Activated CD4-positive, alpha-beta T cell treated with anti-CD3 and anti-CD28 coated beads, Interleukin-2, amount 50 U/mL, for 4 hours (primary cell): ENCODE results near the gene GPBP1L1.
A peak's percentile ranks its signal among the peaks of the same experiment; 100 is the strongest.

Experiments used
- DNase-seq, 2 experiments: peaks; one replicate each; pipeline ENCODE4 v3.0.0-alpha.2; 2020

The GPBP1L1 gene

DNA sequence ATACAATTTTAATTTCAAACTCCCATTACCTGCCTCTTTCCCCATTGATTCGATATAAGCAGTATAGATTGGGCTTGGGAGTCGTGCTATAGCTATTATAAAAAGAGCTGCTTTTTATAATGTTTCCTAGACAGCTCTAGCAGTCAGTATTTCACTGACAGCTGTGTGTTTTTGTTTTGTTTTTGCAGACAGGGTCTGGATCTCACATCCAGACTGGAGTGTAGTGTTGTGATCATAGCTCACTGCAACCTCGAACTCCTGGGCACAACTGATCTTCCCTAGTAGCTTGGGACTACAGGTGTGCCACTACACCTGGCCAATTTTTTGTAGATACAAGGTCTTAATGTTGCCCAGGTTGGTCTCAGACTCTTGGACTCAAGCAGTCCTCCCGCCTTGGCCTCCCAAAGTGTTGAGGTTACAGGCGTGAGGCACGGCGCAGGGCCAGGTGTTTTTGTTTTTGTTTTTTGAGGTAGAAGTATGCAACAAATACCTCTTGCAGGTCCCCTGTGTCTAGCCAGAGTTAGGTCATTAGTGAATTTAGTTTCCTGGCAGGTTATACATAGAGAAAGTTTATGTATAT is 100.7 kb downstream of the GPBP1L1 start:
- DNase-seq: no peak

DNA sequence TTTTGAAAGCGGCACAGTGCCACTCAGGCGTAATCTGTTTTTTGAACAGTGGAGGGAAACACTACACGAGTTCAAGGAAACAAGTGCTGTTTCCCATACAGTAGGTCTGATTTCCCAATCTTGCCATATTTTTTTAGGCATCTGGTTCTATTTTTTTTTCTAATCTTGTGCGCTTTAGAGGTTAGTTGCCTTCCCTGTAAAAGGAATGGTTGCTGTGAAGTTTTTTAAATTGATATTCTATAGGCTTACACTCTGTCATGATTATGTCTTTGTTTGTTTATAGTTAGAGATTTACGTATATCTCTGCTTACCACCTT is 101.3 kb downstream of the GPBP1L1 start:
- no peak for DNase-seq

DNA sequence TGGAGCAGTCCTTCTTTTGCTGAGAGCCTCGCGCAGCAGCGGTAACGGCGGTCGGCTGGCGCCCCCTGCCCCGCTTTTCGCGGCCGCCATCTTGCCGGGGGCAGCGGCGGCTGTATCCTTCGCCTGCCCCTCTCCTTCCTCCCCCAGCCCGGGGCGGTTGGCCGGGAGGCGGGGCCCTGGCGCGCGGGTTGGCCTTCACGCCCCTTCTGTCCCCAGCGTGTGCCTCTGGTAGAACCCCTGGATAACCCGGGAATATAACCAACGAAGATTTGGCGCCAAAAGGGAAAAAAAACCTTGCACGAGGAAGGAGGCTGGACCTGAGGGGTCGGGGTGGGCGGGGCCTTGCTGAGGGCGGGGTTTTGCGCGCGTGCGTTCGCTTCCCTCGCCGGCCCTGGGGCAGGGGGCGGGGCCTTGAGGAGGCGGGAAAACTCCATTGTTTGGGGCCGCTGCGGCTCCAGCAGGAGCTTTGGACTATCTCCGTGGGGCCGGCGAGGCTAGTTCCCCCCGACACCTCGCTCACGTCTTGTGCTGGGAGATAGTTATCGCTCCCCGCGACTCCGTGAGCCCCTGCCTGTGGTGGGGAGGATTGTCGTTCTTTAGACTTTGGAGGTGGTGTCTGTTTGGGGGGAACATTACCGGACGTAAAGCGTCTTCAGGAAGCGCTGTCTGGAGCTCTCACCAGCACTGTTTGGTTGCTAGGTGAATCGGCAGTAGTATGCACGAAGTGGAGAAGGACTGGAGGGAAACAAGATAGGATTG is 101.8 kb downstream of the GPBP1L1 start:
- DNase-seq: peak; percentile 82

DNA sequence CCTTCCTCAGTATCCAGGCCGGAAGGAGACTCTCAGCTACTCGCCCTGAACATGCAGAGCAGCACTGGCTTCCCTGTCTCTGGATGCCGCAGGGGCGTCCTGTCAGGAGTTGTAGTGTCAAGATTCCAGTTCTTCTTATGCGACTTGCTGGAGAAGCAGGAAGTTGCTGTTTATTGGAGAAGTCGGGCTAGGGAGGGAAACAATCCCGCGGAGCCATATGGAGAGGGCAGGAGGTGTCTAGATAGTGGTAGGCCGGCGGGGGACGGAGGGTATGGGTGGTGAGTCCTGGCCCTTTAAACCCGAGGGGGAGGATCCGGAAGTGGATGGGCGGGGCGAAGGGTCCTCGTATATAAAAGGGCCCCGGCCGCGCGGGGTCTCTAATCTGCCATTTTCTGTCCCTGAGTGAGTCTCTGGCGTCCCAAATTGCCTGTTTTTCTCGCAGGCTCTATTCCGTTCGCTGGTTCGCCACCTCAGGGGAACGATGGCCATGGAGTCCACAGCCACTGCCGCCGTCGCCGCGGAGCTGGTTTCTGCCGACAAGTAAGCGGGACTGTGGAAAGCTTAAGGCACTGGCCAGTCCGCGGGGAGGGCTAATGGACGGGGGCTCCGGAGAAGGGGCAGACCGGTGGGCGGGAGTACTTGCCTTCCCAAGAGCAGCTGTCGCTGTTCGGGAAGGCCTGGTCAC is 102.5 kb downstream of the GPBP1L1 start, which contains the start of gene NASP:
Gene NASP (plus strand): TSS at position 376 of the 685 bp plus-strand sequence. CDS start 106 bp downstream, at position 482.
- peak; percentile 88 to 92 for DNase-seq

DNA sequence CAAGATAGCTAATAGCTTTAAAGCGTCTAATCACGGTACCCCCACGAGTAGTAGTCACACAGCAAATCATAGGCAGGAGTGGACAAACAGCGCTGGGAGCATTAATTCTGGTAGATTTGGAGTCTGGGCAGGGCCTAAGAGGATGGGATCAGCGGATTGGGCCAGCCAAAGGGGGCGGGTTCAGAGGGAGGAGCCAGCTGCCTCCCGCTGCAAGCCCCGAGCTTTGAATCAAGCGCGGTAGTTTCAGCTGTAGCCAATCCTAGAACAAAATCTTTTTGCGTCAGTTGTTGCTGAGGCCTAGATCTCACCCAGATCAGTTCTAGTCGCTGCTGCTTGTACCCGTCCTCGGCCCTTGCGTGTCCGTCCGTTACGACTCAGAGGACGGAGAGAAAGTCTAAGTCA is 103.1 kb downstream of the GPBP1L1 start:
- DNase-seq: peak; percentile 92
